ENCODE results near the gene HBG1. TPM values are rescaled to one million over a fixed set of nuclear protein-coding genes. Genes with fewer than 3 reads are reported as not detected.
"Not testable (repeated sequence)": the region's sequence is repeated elsewhere in the genome, so short reads cannot be mapped to it uniquely, and the experiment has no call there.

The HBG1 gene
- total and polyA plus RNA-seq, 7 donors: 1.3 TPM; not detected in 6

DNA sequence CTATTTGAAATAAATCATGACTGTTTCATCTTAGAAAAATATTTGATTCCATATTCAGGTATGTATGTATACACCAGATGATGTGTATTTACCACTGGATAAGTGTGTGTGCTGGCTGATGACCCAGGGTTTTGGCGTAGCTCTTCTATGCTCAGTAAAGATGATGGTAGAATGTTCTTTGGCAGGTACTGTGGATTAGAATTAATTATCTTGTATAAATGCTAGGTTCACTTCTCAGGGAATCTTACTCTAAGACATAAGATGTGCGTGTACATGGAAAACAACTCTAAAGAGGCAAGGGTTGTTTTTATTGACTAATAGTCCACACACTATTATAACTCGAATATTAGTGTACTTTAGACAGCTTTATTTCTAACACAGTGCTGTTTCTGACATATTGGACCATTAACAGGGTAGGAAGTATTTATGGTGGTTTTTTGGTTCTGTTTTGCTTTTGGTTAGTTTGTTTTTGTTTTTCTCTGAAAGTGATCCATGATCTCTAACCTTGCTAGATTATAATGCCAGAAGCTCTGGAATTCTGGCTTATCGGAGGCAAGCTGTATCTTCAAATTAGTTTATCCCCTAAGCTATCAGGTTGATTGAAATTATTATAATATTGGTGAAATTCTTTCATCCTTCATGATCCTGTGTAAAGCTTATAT lies 1.0 kb upstream of the HBG1 start:
- ATAC-seq (no peak), DNase-seq (no peak)
- Histone ChIP-seq H3K9me3 (no peaks in the 10 kb centered on the region), H3K4me1 (no peaks in the 10 kb centered on the region), H3K27me3 (ENCODE audit: insufficient read depth in 3 of 3, low read length in 2 of 3) (no peaks in the 10 kb centered on the region), H3K4me3 (no peak overlapping the region), H3K36me3 (ENCODE audit: insufficient read depth in 1 of 2, low read depth in 1 of 2) (no peaks in the 10 kb centered on the region), H3K27ac (no peak overlapping the region)
- WGBS, 3 donors: 78 to 87% (median 84%) methylated on average over 4 of the region's 4 CpGs
- intact Hi-C loops (cut with DNase I): no loop called here
- TF ChIP-seq, protein P1, sequence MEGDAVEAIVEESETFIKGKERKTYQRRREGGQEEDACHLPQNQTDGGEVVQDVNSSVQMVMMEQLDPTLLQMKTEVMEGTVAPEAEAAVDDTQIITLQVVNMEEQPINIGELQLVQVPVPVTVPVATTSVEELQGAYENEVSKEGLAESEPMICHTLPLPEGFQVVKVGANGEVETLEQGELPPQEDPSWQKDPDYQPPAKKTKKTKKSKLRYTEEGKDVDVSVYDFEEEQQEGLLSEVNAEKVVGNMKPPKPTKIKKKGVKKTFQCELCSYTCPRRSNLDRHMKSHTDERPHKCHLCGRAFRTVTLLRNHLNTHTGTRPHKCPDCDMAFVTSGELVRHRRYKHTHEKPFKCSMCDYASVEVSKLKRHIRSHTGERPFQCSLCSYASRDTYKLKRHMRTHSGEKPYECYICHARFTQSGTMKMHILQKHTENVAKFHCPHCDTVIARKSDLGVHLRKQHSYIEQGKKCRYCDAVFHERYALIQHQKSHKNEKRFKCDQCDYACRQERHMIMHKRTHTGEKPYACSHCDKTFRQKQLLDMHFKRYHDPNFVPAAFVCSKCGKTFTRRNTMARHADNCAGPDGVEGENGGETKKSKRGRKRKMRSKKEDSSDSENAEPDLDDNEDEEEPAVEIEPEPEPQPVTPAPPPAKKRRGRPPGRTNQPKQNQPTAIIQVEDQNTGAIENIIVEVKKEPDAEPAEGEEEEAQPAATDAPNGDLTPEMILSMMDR (IDR thresholded peaks at IDR 0.05): no peak

- H3K36me3 ChIP-seq (ENCODE audit: insufficient read depth in 1 of 2, low read depth in 1 of 2); DNase-seq; ATAC-seq; intact Hi-C loops (cut with DNase I); H3K9me3 ChIP-seq; H3K27ac ChIP-seq; H3K4me3 ChIP-seq; H3K27me3 ChIP-seq (ENCODE audit: insufficient read depth in 3 of 3, low read length in 2 of 3); H3K4me1 ChIP-seq: not testable (repeated sequence)
- 23 to 84% (median 76%) methylated on average over 7 of the region's 7 CpGs for WGBS, 3 donors
Observed at GRCh38 chr11:5248498-5248897, 1.2 kb downstream of the HBG1 start.

GRCh38 chr11:5247472-5248192 lies 2.0 kb downstream of the HBG1 start:
- no peak for ATAC-seq
- intact Hi-C loops (cut with DNase I): no loop called here
- TF ChIP-seq, protein P1 (IDR thresholded peaks at IDR 0.05): no peak
- no peak overlapping the region for H3K4me3 ChIP-seq
- no peak overlapping the region for H3K27ac ChIP-seq
- 84 to 90% (median 84%) methylated on average over 3 of the region's 3 CpGs for WGBS, 3 donors
- DNase-seq: no peak
- H3K9me3 ChIP-seq: no peaks in the 10 kb centered on the region
- H3K27me3 ChIP-seq (ENCODE audit: insufficient read depth in 3 of 3, low read length in 2 of 3): no peaks in the 10 kb centered on the region
- no peaks in the 10 kb centered on the region for H3K4me1 ChIP-seq
- no peaks in the 10 kb centered on the region for H3K36me3 ChIP-seq (ENCODE audit: insufficient read depth in 1 of 2, low read depth in 1 of 2)

- no peak for DNase-seq
- H3K9me3 ChIP-seq: no peaks in the 10 kb centered on the region
- H3K4me3 ChIP-seq: no peak overlapping the region
- TF ChIP-seq, protein P1 (IDR thresholded peaks at IDR 0.05): no peak
- intact Hi-C loops (cut with DNase I): no loop called here
- H3K4me1 ChIP-seq: no peaks in the 10 kb centered on the region
- no peaks in the 10 kb centered on the region for H3K27me3 ChIP-seq (ENCODE audit: insufficient read depth in 3 of 3, low read length in 2 of 3)
- ATAC-seq: no peak
- no peaks in the 10 kb centered on the region for H3K36me3 ChIP-seq (ENCODE audit: insufficient read depth in 1 of 2, low read depth in 1 of 2)
- WGBS, 3 donors: 68 to 74% (median 74%) methylated on average over 6 of the region's 6 CpGs
- no peak overlapping the region for H3K27ac ChIP-seq
Observed at GRCh38 chr11:5246772-5247471, 2.7 kb downstream of the HBG1 start.

DNA sequence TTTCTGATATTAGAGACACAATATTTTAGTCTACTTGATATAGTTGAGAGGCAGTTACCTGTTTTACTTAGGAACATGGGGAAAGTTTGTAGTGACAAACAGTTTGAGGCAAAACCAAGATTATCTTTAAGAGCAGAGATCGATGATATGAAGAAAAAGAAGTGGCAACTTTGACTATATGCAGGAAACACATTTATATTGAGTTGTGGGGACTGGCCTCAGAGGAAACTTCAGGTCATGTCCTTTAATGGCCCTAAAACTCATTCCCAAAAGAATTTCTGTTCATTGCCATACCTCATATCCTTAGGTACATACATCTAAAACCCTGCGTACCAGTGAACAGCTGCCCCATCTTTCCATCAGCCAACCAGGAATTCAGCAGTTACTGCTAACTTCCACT lies 4.5 kb downstream of the HBG1 start:
- intact Hi-C loops (cut with DNase I): no loop called here
- H3K4me1 ChIP-seq: no peaks in the 10 kb centered on the region
- H3K36me3 ChIP-seq (ENCODE audit: insufficient read depth in 1 of 2, low read depth in 1 of 2): no peaks in the 10 kb centered on the region
- no peak for DNase-seq
- no peak overlapping the region for H3K4me3 ChIP-seq
- no peaks in the 10 kb centered on the region for H3K27me3 ChIP-seq (ENCODE audit: insufficient read depth in 3 of 3, low read length in 2 of 3)
- WGBS, 3 donors: 75 to 92% (median 81%) methylated on average over 2 of the region's 2 CpGs
- TF ChIP-seq, protein P1 (IDR thresholded peaks at IDR 0.05): no peak
- H3K9me3 ChIP-seq: no peaks in the 10 kb centered on the region
- no peak for ATAC-seq
- no peak overlapping the region for H3K27ac ChIP-seq

Measured in psoas muscle (tissue), 8 donors.